ENCODE data around the gene ARHGAP45. TPM values are rescaled to one million over a fixed set of nuclear protein-coding genes. Genes with fewer than 3 reads are reported as not detected.

ARHGAP45 gene
- total RNA-seq, 1 donor from 2014 or later, result 3.0 TPM

DNA sequence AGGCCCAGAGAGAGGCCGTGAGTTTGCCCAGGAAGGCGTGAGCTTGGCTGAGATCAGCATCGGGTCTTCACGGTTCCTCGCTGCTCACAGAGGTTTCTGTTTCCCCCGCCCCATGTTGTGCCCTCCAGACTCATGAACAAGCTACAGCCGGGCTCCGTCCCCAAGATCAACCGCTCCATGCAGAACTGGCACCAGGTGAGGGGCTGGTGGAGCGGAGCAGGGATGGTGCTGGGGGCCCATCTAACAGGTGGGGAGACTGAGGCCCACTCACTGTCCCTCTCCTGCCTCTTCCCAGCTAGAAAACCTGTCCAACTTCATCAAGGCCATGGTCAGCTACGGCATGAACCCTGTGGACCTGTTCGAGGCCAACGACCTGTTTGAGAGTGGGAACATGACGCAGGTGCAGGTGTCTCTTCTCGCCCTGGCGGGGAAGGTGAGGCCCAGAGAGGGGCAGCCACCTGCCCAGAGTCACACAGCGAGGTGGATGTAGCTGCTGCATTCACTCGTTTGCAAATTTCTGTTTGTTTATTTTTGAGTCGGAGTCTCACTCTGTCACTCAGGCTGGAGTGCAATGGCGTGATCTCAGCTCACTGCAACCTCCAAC is 34.6 kb upstream of the ARHGAP45 start:
- DNase-seq (ENCODE audit: low read depth) (no peak), FAIRE-seq (no peak)
- peaks cover 16% of the 10 kb centered on the region for H3K4me1 Mint-ChIP-seq (ENCODE audit: low read depth, unreplicated experiment)
- no peak overlapping the region for H3K9ac ChIP-seq (ENCODE audit: low read length)
- H3K4me2 ChIP-seq (ENCODE audit: low read length), result no peak overlapping the region
- peaks cover 65% of the 10 kb centered on the region for H3K79me2 ChIP-seq (ENCODE audit: insufficient read depth, low read length)
- no peaks in the 10 kb centered on the region for H3K9me3 Mint-ChIP-seq (ENCODE audit: unreplicated experiment)
- H3K27me3 ChIP-seq (ENCODE audit: insufficient read depth, low read length), result no peaks in the 10 kb centered on the region
- H3K4me3 ChIP-seq (ENCODE audit: insufficient read depth, low read depth, low read length), result no peak overlapping the region
- no peak overlapping the region for H3K27ac ChIP-seq (ENCODE audit: low read depth, low read length)
- H3K4me1 ChIP-seq (ENCODE audit: insufficient read depth, low read length), result peaks cover 22% of the 10 kb centered on the region
- no peak overlapping the region for H3K4me3 Mint-ChIP-seq (ENCODE audit: unreplicated experiment)
- no peaks in the 10 kb centered on the region for H3K27me3 Mint-ChIP-seq (ENCODE audit: low read depth, unreplicated experiment)
- H3K36me3 Mint-ChIP-seq (ENCODE audit: low read depth, unreplicated experiment), result peaks cover 18% of the 10 kb centered on the region
- TF ChIP-seq EZH2 (IDR thresholded peaks at IDR 0.05; ENCODE audit: insufficient read depth, low read length), result no peak
- TF ChIP-seq, protein P1, sequence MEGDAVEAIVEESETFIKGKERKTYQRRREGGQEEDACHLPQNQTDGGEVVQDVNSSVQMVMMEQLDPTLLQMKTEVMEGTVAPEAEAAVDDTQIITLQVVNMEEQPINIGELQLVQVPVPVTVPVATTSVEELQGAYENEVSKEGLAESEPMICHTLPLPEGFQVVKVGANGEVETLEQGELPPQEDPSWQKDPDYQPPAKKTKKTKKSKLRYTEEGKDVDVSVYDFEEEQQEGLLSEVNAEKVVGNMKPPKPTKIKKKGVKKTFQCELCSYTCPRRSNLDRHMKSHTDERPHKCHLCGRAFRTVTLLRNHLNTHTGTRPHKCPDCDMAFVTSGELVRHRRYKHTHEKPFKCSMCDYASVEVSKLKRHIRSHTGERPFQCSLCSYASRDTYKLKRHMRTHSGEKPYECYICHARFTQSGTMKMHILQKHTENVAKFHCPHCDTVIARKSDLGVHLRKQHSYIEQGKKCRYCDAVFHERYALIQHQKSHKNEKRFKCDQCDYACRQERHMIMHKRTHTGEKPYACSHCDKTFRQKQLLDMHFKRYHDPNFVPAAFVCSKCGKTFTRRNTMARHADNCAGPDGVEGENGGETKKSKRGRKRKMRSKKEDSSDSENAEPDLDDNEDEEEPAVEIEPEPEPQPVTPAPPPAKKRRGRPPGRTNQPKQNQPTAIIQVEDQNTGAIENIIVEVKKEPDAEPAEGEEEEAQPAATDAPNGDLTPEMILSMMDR (IDR thresholded peaks at IDR 0.05; ENCODE audit: insufficient read depth, low read depth, low read length), result no peak
- peaks cover 20% of the 10 kb centered on the region for H3K36me3 ChIP-seq (ENCODE audit: insufficient read depth, low read length)
- H3K27ac Mint-ChIP-seq (ENCODE audit: unreplicated experiment), result peak overlapping the region; percentile 62
- H2AFZ ChIP-seq (ENCODE audit: low read depth, low read length), result no peak overlapping the region
- peaks cover 73% of the 10 kb centered on the region for H4K20me1 ChIP-seq (ENCODE audit: insufficient read depth, low read length)
- H3K9me3 ChIP-seq (ENCODE audit: insufficient read depth, low read depth, low read length), result no peaks in the 10 kb centered on the region

GRCh38 chr19:1035998-1036621 is 30.9 kb upstream of the ARHGAP45 start:
- TF ChIP-seq EZH2 (IDR thresholded peaks at IDR 0.05; ENCODE audit: insufficient read depth, low read length), result no peak
- TF ChIP-seq, protein P1 (IDR thresholded peaks at IDR 0.05; ENCODE audit: insufficient read depth, low read depth, low read length), result no peak
- no peak overlapping the region for H3K27ac Mint-ChIP-seq (ENCODE audit: unreplicated experiment)
- no peak for DNase-seq (ENCODE audit: low read depth)
- no peak overlapping the region for H3K9ac ChIP-seq (ENCODE audit: low read length)
- peaks cover 27% of the 10 kb centered on the region for H3K36me3 Mint-ChIP-seq (ENCODE audit: low read depth, unreplicated experiment)
- peaks cover 35% of the 10 kb centered on the region for H3K4me1 ChIP-seq (ENCODE audit: insufficient read depth, low read length)
- H3K4me1 Mint-ChIP-seq (ENCODE audit: low read depth, unreplicated experiment), result peaks cover 22% of the 10 kb centered on the region
- H3K9me3 Mint-ChIP-seq (ENCODE audit: unreplicated experiment), result no peaks in the 10 kb centered on the region
- peaks cover 70% of the 10 kb centered on the region for H4K20me1 ChIP-seq (ENCODE audit: insufficient read depth, low read length)
- no peaks in the 10 kb centered on the region for H3K27me3 Mint-ChIP-seq (ENCODE audit: low read depth, unreplicated experiment)
- no peak overlapping the region for H3K4me3 ChIP-seq (ENCODE audit: insufficient read depth, low read depth, low read length)
- no peaks in the 10 kb centered on the region for H3K27me3 ChIP-seq (ENCODE audit: insufficient read depth, low read length)
- H3K4me2 ChIP-seq (ENCODE audit: low read length), result no peak overlapping the region
- H3K4me3 Mint-ChIP-seq (ENCODE audit: unreplicated experiment), result no peak overlapping the region
- no peaks in the 10 kb centered on the region for H3K9me3 ChIP-seq (ENCODE audit: insufficient read depth, low read depth, low read length)
- H2AFZ ChIP-seq (ENCODE audit: low read depth, low read length), result no peak overlapping the region
- peaks cover 33% of the 10 kb centered on the region for H3K36me3 ChIP-seq (ENCODE audit: insufficient read depth, low read length)
- no peak for FAIRE-seq
- H3K27ac ChIP-seq (ENCODE audit: low read depth, low read length), result no peak overlapping the region
- H3K79me2 ChIP-seq (ENCODE audit: insufficient read depth, low read length), result peaks cover 28% of the 10 kb centered on the region

- Mint-ChIP-seq H3K36me3 (ENCODE audit: low read depth, unreplicated experiment) (peaks cover 23% of the 10 kb centered on the region), H3K27ac (ENCODE audit: unreplicated experiment) (no peak overlapping the region), H3K9me3 (ENCODE audit: unreplicated experiment) (no peaks in the 10 kb centered on the region), H3K4me3 (ENCODE audit: unreplicated experiment) (peak overlapping the region; percentile 72), H3K4me1 (ENCODE audit: low read depth, unreplicated experiment) (peaks cover 23% of the 10 kb centered on the region), H3K27me3 (ENCODE audit: low read depth, unreplicated experiment) (no peaks in the 10 kb centered on the region)
- TF ChIP-seq, protein P1 (IDR thresholded peaks at IDR 0.05; ENCODE audit: insufficient read depth, low read depth, low read length), result no peak
- no peak for TF ChIP-seq EZH2 (IDR thresholded peaks at IDR 0.05; ENCODE audit: insufficient read depth, low read length)
- no peaks in the 10 kb centered on the region for H3K27me3 ChIP-seq (ENCODE audit: insufficient read depth, low read length)
- no peak overlapping the region for H2AFZ ChIP-seq (ENCODE audit: low read depth, low read length)
- no peak overlapping the region for H3K4me3 ChIP-seq (ENCODE audit: insufficient read depth, low read depth, low read length)
- peaks cover 23% of the 10 kb centered on the region for H3K36me3 ChIP-seq (ENCODE audit: insufficient read depth, low read length)
- peaks cover 36% of the 10 kb centered on the region for H3K4me1 ChIP-seq (ENCODE audit: insufficient read depth, low read length)
- DNase-seq (ENCODE audit: low read depth) (no peak), FAIRE-seq (no peak)
- peaks cover 17% of the 10 kb centered on the region for H3K79me2 ChIP-seq (ENCODE audit: insufficient read depth, low read length)
- H3K27ac ChIP-seq (ENCODE audit: low read depth, low read length), result peak overlapping the region; percentile 19
- H3K9me3 ChIP-seq (ENCODE audit: insufficient read depth, low read depth, low read length), result no peaks in the 10 kb centered on the region
- no peak overlapping the region for H3K9ac ChIP-seq (ENCODE audit: low read length)
- H4K20me1 ChIP-seq (ENCODE audit: insufficient read depth, low read length), result peaks cover 59% of the 10 kb centered on the region
- peak overlapping the region; percentile 54 for H3K4me2 ChIP-seq (ENCODE audit: low read length)
These were observed 29.3 kb upstream of the ARHGAP45 start for GRCh38 chr19:1037621-1038064.

Data from astrocyte (in vitro differentiated cells and primary cell).